HS-27A (cell line): Measurements from ENCODE around the gene TUB.

Experiments
- DNase-seq: peaks from one replicate; pipeline ENCODE4 v3.0.0-alpha.2; 2012; ENCODE audit warnings: low read depth, missing footprints

The TUB gene

GRCh38 chr11:8068605-8069221 lies 12.3 kb upstream of the TUB start:
- peak; percentile 82 for DNase-seq

GRCh38 chr11:8069771-8070170 lies 11.2 kb upstream of the TUB start:
- no peak for DNase-seq

- DNase-seq, result no peak
These were observed 10.4 kb upstream of the TUB start for GRCh38 chr11:8070417-8071115.

- no peak for DNase-seq
These were observed 9.1 kb upstream of the TUB start for GRCh38 chr11:8071616-8072581.

GRCh38 chr11:8075119-8075726 lies 5.8 kb upstream of the TUB start:
- DNase-seq, result no peak

GRCh38 chr11:8079111-8079675 lies 1.8 kb upstream of the TUB start:
- DNase-seq, result no peak

- DNase-seq, result no peak
These were observed 841 bp upstream of the TUB start for GRCh38 chr11:8080069-8080670.

- DNase-seq, result no peak
These were observed 710 bp downstream of the TUB start for GRCh38 chr11:8081591-8082250.

GRCh38 chr11:8082391-8083087 lies 1.5 kb downstream of the TUB start:
- DNase-seq, result no peak

- no peak for DNase-seq
These were observed 2.0 kb downstream of the TUB start for GRCh38 chr11:8083088-8083395.

- no peak for DNase-seq
These were observed 2.9 kb downstream of the TUB start for GRCh38 chr11:8083871-8084281.

GRCh38 chr11:8084352-8084751 lies 3.3 kb downstream of the TUB start:
- DNase-seq, result no peak

GRCh38 chr11:8085011-8085645 lies 4.1 kb downstream of the TUB start:
- DNase-seq, result no peak

- no peak for DNase-seq
These were observed 5.0 kb downstream of the TUB start for GRCh38 chr11:8086001-8086479.

- no peak for DNase-seq
These were observed 5.6 kb downstream of the TUB start for GRCh38 chr11:8086571-8086970.

- no peak for DNase-seq
These were observed 6.2 kb downstream of the TUB start for GRCh38 chr11:8087185-8087584.

GRCh38 chr11:8087756-8088155 lies 6.7 kb downstream of the TUB start:
- DNase-seq, result no peak

- no peak for DNase-seq
These were observed 8.9 kb downstream of the TUB start for GRCh38 chr11:8089791-8090510.

GRCh38 chr11:8090756-8091155 lies 9.7 kb downstream of the TUB start:
- DNase-seq, result no peak
